ENCODE measurements around the gene ARHGAP8.
A peak's percentile ranks its signal among the peaks of the same experiment; 100 is the strongest.
"Not testable (repeated sequence)": the region's sequence is repeated elsewhere in the genome, so short reads cannot be mapped to it uniquely, and the experiment has no call there.

Gene ARHGAP8

DNA sequence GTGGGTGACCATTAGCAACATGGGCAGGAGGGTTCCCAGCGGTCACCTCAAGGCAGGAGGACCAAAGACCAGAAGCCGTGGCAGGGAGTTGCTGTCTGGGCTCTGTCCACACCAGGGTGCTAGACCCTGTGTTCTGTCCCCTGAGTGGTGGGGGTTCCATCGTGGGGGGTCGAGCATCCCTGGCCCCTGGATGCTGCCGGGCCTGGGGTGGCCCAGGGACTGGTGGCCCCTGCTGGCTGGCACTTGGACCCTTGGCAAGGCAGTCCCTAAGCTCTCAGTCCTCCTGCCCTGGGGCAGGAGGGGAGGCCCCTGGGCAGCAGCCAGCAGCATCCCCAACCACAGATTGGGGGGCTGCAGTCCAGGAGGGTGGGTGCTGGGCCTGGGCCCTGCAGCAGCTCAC is 13.4 kb upstream of the ARHGAP8 start:
- Histone ChIP-seq H3K9ac (ENCODE audit: low read depth, low read length) (no peak overlapping the region), H3K36me3 (ENCODE audit: insufficient read depth, low read length) (no peaks in the 10 kb centered on the region), H3K4me1 (ENCODE audit: insufficient read depth, low read length) (peaks cover 26% of the 10 kb centered on the region; the same call in 1 of the 2 replicates), H3K9me3 (ENCODE audit: control insufficient read depth, insufficient read depth, low read length) (no peaks in the 10 kb centered on the region)

DNA sequence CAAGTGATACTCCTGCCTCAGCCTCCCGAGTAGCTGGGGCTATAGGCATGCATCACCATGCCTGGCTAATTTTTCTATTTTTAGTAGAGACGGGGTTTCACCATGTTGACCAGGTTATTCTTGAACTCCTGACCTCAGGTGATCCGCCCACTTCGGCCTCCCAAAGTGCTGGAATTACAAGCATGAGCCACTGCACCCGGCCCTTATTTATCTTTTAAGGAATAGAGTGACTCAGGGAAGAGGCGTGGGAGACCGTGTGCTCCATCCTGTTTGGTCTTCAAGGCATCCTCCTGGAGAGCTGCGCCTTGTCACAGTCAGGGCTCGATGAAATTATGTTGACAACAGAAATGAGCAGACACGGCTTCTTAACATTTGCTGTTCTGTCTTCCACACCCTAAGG is 12.7 kb upstream of the ARHGAP8 start:
- not testable (repeated sequence) for H3K36me3 ChIP-seq (ENCODE audit: insufficient read depth, low read length); H3K9me3 ChIP-seq (ENCODE audit: control insufficient read depth, insufficient read depth, low read length); H3K9ac ChIP-seq (ENCODE audit: low read depth, low read length)
- H3K4me1 ChIP-seq (ENCODE audit: insufficient read depth, low read length): peaks cover 26% of the 10 kb centered on the region; the same call in 1 of the 2 replicates

DNA sequence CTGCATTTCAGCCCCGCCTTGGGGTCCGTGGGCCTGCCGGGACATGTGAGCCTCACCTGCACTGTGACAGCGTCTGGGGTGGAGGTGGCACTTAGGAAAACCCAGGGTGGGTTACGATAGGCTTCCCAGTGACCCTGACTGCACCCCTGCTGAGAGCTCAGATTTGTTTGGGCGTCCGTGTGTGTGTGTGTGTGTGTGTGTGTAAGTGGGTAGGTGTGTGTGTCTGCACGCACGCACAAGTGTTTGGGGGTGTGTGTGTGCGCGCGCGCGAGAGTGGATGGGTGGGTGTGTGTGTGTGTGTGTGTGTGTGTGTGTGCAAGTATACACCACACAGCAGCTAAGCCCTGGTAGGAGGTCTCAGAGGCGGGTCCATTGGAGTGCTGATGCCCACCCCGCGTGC is 12.1 kb upstream of the ARHGAP8 start:
- no peaks in the 10 kb centered on the region for H3K36me3 ChIP-seq (ENCODE audit: insufficient read depth, low read length)
- H3K9ac ChIP-seq (ENCODE audit: low read depth, low read length): no peak overlapping the region
- no peaks in the 10 kb centered on the region for H3K9me3 ChIP-seq (ENCODE audit: control insufficient read depth, insufficient read depth, low read length)
- H3K4me1 ChIP-seq (ENCODE audit: insufficient read depth, low read length): peaks cover 26% of the 10 kb centered on the region; the same call in 1 of the 2 replicates

DNA sequence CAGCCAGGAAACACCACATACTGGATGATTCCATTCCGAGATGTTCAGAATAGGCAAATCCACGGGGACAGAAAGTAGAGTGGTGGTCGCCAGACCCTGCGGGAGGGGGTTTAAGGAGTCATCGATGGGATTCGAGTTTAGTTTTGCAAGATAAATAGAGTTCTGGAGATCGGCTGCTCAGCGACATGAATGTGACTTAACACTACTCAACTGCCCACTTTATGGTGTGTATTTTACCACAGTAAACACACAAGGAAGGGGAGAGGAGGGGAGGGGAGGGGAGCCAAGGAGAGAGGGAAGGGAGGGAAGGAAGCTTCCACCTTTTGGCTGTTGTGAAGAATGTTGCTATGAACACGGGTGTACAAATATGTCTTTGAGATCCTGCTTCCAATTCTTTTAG is 10.4 kb upstream of the ARHGAP8 start:
- no peak overlapping the region for H3K9ac ChIP-seq (ENCODE audit: low read depth, low read length)
- peaks cover 36% of the 10 kb centered on the region for H3K4me1 ChIP-seq (ENCODE audit: insufficient read depth, low read length)
- no peaks in the 10 kb centered on the region for H3K9me3 ChIP-seq (ENCODE audit: control insufficient read depth, insufficient read depth, low read length)
- H3K36me3 ChIP-seq (ENCODE audit: insufficient read depth, low read length): no peaks in the 10 kb centered on the region

DNA sequence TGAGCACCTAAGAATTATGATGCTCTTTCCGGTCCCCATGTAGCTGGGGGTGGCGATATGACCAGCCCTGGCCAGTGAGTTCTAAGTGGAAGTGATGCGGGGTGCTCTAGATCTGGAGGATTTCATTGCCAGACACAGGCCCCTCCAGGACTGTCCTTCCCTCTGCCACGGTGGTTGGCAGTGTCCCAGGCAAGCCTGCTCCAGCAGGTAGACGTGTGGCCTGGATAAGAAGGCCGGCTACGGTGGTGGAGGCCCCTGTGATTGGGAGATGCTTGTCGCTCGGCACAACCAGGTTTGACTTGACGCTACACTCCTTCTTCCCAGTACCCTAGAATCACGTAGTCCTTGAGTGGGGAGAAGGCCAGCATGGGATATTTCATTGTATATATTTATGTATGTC is 9.1 kb upstream of the ARHGAP8 start:
- Histone ChIP-seq H3K36me3 (ENCODE audit: insufficient read depth, low read length) (no peaks in the 10 kb centered on the region), H3K9ac (ENCODE audit: low read depth, low read length) (no peak overlapping the region), H3K9me3 (ENCODE audit: control insufficient read depth, insufficient read depth, low read length) (no peaks in the 10 kb centered on the region), H3K4me1 (ENCODE audit: insufficient read depth, low read length) (peaks cover 29% of the 10 kb centered on the region)

DNA sequence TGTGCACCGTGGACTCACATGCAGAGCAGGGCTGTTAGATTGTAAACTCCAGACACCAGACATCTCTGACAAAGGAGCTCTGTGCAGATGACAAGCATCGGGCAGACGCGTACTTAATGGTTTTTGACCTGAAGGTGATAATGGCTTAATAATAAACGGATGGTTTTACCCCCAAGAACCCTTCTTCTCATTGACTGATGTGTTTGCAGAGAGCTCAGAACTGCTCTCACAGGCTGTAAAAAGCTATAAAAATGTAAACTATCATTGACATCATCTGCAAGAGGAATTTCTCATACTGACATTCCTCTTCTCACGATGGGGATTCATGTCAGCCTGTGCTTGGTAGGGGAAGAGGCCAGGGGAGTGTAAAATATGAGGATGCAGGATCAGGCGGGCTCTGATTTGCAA is 8.6 kb upstream of the ARHGAP8 start:
- H3K9ac ChIP-seq (ENCODE audit: low read depth, low read length): no peak overlapping the region
- H3K9me3 ChIP-seq (ENCODE audit: control insufficient read depth, insufficient read depth, low read length): no peaks in the 10 kb centered on the region
- peaks cover 24% of the 10 kb centered on the region for H3K4me1 ChIP-seq (ENCODE audit: insufficient read depth, low read length)
- H3K36me3 ChIP-seq (ENCODE audit: insufficient read depth, low read length): no peaks in the 10 kb centered on the region

DNA sequence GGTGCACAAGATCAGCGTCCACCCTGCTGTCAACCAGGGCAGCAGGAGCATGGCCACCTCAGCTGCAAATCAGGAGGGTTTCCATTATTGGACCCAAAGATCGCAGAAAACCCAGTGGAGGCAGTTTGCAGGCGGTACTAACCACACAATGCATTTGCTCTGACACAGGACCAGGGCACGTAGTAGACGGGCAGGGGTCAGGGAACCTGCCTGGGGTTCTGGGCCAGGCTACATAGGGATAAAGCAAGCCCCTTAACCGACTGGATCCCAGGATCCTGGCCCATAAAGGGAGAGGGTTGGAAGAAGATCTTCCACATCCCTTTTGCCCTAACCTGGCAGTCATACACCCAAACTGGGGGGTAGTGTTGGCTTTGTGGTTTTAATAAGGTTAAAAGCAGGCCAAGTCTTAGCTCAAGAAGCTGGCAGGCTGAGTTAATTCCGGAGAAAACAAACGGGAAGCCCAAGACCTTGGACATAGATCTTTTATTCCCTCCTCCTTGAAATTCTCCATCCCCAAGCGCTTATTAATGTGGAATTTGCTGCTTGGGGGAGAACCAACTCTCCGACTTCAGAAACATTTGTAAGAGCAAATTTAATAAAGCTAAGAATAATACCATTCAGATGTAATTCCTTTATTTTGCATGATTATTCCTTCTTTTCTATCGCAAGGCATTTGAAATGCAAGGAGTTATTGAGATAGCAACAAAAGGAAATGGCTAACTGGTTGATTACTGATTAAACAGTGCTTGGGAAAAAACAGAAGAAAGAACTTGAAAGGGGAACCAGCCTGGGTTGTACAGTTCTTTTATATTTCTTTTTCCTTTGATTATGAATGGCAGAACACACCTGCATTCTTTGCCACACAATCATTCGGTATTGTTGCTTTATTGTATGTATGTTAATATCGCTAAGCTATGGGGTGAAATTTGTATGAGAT is 6.3 kb upstream of the ARHGAP8 start:
- no peaks in the 10 kb centered on the region for H3K36me3 ChIP-seq (ENCODE audit: insufficient read depth, low read length)
- H3K9ac ChIP-seq (ENCODE audit: low read depth, low read length): no peak overlapping the region
- peaks cover 13% of the 10 kb centered on the region for H3K4me1 ChIP-seq (ENCODE audit: insufficient read depth, low read length)
- no peaks in the 10 kb centered on the region for H3K9me3 ChIP-seq (ENCODE audit: control insufficient read depth, insufficient read depth, low read length)

DNA sequence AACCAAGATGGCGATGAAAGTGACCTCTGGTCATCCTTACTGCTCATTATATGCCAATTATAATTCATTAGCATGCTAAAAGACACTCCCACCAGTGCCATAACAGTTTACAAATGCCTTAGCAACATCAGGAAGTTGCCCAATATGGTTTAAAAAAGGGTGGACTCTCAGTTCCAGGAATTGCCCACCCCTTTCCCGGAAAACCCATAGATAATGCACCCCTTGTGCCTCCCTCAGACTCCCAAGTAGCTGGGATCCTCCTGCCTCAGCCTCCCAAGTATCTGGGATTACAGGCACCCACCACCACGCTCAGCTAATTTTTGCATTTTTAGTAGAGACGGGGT is 4.6 kb upstream of the ARHGAP8 start:
- not testable (repeated sequence) for H3K9me3 ChIP-seq (ENCODE audit: control insufficient read depth, insufficient read depth, low read length); H3K36me3 ChIP-seq (ENCODE audit: insufficient read depth, low read length); H3K9ac ChIP-seq (ENCODE audit: low read depth, low read length)
- H3K4me1 ChIP-seq (ENCODE audit: insufficient read depth, low read length): peaks cover 13% of the 10 kb centered on the region

DNA sequence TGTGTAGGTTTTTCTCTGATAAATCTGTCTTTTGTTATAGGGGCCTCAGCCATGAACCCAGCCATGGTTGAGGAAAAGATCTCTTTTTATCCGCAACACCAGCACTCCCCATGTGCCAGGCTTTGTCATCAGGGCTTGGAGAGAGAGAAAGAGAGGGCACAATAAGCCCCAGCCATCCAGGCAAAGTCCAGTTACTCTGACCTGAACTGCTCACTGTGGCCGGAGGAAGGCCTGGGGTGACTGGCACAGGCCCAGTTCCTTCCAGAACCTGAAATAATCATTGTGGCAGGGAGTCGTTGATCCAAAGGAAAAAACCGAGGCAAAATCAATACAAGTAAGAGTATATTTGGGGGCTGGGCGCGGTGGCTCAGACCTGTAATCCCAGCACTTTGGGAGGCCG is 3.9 kb upstream of the ARHGAP8 start:
- Histone ChIP-seq H3K36me3 (ENCODE audit: insufficient read depth, low read length) (no peaks in the 10 kb centered on the region), H3K9ac (ENCODE audit: low read depth, low read length) (no peak overlapping the region)

DNA sequence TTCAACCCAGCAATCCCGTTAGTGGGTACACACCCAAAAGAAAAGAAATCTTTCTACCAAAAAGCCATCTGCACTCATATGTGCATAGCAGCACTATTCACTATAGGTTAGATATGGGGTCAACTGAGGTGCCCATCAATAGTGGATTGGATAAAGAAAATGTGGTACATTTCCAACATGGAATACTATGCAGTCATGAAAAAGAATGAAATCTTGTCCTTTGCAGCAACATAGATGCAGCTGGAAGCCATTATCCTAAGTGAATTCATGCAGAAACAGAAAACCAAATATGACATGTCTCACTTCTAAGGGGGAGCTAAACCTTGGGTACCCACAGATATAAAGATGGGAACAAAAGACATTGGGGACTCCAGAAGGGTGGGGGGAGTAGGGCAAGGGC is 1.9 kb upstream of the ARHGAP8 start:
- Histone ChIP-seq H3K9me3 (ENCODE audit: control insufficient read depth, insufficient read depth, low read length) (no peaks in the 10 kb centered on the region), H3K9ac (ENCODE audit: low read depth, low read length) (no peak overlapping the region), H3K4me1 (ENCODE audit: insufficient read depth, low read length) (peaks cover 30% of the 10 kb centered on the region), H3K36me3 (ENCODE audit: insufficient read depth, low read length) (no peaks in the 10 kb centered on the region)

More for the DNA sequence above, 3.9 kb upstream of the ARHGAP8 start:
- H3K4me1 ChIP-seq (ENCODE audit: insufficient read depth, low read length): peaks cover 13% of the 10 kb centered on the region
- H3K9me3 ChIP-seq (ENCODE audit: control insufficient read depth, insufficient read depth, low read length): no peaks in the 10 kb centered on the region

DNA sequence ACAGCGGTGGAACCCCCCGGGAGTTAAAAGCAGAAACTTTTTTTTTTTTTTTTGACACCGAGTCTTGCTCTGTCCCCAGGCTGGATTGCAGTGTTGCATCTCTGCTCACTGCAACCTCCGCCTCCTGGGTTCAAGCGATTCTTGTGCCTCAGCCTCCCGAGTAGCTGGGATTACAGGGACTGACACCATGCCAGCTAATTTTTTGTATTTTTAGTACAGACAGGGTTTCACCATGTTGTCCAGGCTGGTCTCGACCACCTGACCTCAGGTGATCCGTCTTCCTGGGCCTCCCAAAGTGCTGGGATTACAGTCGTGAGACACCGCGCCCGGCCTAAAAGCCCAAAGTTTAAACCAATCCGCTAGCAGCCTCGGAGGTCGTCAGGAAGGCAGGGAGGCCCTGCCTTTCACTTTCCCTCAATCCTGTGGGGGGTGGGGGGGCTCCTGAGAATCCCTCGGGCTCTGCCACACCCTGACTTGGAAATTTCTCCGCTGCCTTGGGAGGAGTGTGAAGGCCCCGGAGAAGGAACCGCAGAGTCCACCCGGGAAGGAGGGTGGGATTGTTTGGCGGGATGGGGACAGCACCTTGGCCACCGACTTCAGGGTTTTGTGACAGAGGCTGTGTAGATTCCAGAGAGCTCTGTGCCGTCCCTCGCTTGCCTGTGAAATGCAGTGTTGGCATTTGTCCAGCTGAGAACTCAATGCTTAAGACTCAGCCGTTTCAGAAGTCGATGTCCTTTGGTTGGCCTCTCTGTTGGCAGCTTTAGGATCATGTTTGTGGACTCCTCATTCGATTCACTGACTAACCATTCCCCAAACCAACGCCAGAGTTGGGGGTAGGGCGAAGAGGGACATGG is 1.0 kb downstream of the ARHGAP8 start:
- Histone ChIP-seq H3K9ac (ENCODE audit: low read depth, low read length) (peak overlapping the region; percentile 83), H3K9me3 (ENCODE audit: control insufficient read depth, insufficient read depth, low read length) (no peaks in the 10 kb centered on the region), H3K36me3 (ENCODE audit: insufficient read depth, low read length) (no peaks in the 10 kb centered on the region), H3K4me1 (ENCODE audit: insufficient read depth, low read length) (peaks cover 21% of the 10 kb centered on the region)

DNA sequence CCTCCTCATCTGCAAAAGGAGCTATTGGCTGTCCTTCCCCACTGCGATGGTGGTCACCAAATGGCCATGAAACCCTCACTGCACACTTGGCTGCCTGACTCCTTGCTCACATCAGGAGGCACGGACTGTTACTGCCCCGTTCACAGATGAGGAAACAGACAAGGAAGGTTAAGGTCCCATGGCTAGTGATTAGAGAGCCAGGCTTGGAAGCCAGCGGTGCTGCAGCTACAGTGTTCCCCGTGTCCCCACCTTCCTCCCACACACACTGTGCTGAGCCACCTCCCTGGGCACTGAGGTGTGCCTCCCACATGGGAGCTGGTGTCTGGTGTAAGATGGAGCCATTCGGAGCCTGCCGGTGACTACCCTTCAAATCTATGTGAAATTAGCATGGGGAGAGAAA is 2.6 kb downstream of the ARHGAP8 start:
- Histone ChIP-seq H3K9ac (ENCODE audit: low read depth, low read length) (no peak overlapping the region), H3K9me3 (ENCODE audit: control insufficient read depth, insufficient read depth, low read length) (no peaks in the 10 kb centered on the region), H3K4me1 (ENCODE audit: insufficient read depth, low read length) (peaks cover 25% of the 10 kb centered on the region), H3K36me3 (ENCODE audit: insufficient read depth, low read length) (no peaks in the 10 kb centered on the region)

DNA sequence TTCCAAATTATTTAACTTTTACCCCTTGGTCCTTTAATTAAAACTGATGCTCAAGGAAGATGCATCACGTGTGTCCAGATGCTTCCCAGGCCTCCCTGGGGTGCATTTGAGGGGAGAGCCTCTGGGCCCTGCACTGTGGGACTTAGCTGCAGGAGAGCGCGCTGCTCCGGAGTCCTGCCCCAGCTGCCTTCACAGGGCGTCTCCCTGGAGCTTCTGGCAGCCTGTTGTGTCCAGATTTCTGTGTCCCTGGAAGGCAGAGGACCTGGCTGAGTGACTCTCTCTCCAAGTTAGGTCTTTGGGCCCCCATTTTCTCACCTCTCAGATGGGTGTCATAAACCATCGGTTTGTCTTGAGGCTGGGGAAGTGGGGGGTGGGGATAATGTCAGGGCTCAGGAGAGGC is 3.0 kb downstream of the ARHGAP8 start:
- no peaks in the 10 kb centered on the region for H3K36me3 ChIP-seq (ENCODE audit: insufficient read depth, low read length)

DNA sequence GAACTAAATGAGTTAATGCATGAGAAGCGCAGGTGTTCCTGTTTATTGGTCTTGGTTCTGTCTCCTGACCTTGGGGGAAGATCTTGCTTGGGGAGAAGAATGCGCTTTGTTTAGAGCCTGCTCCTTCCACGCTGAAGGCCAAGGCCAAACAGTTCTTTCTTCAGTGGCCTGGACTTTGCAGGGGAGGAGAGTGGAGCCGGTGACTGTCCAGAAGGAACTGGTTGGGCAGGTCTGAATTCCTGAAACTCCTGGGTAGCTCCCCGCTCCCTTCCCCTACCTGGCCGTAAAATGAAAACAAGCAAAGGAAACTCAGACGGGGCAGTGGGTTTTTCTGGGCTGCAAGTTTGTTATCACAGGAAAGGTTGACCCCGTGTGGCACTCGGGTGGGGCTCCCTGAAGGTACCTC is 3.6 kb downstream of the ARHGAP8 start:
- Histone ChIP-seq H3K9me3 (ENCODE audit: control insufficient read depth, insufficient read depth, low read length) (no peaks in the 10 kb centered on the region), H3K36me3 (ENCODE audit: insufficient read depth, low read length) (no peaks in the 10 kb centered on the region), H3K4me1 (ENCODE audit: insufficient read depth, low read length) (peaks cover 25% of the 10 kb centered on the region), H3K9ac (ENCODE audit: low read depth, low read length) (no peak overlapping the region)

More for the DNA sequence above, 3.0 kb downstream of the ARHGAP8 start:
- Histone ChIP-seq H3K9ac (ENCODE audit: low read depth, low read length) (no peak overlapping the region), H3K4me1 (ENCODE audit: insufficient read depth, low read length) (peaks cover 25% of the 10 kb centered on the region), H3K9me3 (ENCODE audit: control insufficient read depth, insufficient read depth, low read length) (no peaks in the 10 kb centered on the region)
